ENCODE data around the gene BCL2L13. TPM values are rescaled to one million over a fixed set of nuclear protein-coding genes. Genes with fewer than 3 reads are reported as not detected.
A peak's percentile ranks its signal among the peaks of the same experiment; 100 is the strongest.

BCL2L13 gene
- total RNA-seq, 6 donors from 2014 or later: 40.4 to 67.1 (median 45.7) TPM

DNA sequence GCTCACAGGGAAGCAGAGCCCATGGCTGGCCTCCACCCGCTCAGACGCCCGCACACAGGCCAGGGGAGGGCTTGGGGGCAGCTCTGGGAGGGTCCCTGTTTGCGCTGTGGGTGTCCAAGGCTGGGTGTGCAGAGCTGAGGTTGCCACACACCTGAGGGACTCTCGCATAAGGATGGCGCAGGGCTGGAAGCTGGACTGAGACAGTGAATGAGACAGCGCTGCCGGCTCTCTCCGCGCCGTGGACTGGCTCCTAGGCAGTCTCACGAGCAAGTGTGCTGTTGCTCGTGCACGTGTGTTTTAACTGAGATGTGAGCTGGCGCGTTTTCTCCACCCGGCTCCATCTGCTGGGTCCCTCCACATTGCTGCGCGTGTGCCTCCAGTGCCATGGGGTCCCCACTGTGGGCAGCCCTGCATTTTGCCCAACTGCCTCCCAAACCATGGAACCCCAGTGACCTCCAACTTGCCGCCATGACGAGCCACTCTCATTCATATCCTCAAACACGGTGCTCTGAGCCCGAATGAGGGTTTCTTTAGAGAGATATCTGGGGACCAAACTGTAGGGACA lies 139.9 kb downstream of the BCL2L13 start:
- H3K4me3 ChIP-seq: no peak overlapping the region
- no peak for ATAC-seq (ENCODE audit: low FRiP score in 2 of 2)
- TF ChIP-seq POLR2AphosphoS5 (IDR thresholded peaks at IDR 0.05): no peak
- no peak for TF ChIP-seq POLR2A (IDR thresholded peaks at IDR 0.05)
- TF ChIP-seq, protein P1, sequence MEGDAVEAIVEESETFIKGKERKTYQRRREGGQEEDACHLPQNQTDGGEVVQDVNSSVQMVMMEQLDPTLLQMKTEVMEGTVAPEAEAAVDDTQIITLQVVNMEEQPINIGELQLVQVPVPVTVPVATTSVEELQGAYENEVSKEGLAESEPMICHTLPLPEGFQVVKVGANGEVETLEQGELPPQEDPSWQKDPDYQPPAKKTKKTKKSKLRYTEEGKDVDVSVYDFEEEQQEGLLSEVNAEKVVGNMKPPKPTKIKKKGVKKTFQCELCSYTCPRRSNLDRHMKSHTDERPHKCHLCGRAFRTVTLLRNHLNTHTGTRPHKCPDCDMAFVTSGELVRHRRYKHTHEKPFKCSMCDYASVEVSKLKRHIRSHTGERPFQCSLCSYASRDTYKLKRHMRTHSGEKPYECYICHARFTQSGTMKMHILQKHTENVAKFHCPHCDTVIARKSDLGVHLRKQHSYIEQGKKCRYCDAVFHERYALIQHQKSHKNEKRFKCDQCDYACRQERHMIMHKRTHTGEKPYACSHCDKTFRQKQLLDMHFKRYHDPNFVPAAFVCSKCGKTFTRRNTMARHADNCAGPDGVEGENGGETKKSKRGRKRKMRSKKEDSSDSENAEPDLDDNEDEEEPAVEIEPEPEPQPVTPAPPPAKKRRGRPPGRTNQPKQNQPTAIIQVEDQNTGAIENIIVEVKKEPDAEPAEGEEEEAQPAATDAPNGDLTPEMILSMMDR (IDR thresholded peaks at IDR 0.05): no peak
- no peak for TF ChIP-seq EP300 (IDR thresholded peaks at IDR 0.05)
- no peaks in the 10 kb centered on the region for H3K9me3 ChIP-seq
- H3K27ac ChIP-seq: peak overlapping the region in 1 of 4 donors; percentile 88
- WGBS, 2 donors: 92 to 97% methylated on average over 15 to 19 of the region's 23 CpGs
- DNase-seq: peak in 1 of 2 donors; percentile 75
- no peaks in the 10 kb centered on the region for H3K36me3 ChIP-seq
- no peaks in the 10 kb centered on the region for H3K27me3 ChIP-seq
- peaks cover 13 to 44% (median 30%) of the 10 kb centered on the region in 4 donors for H3K4me1 ChIP-seq

DNA sequence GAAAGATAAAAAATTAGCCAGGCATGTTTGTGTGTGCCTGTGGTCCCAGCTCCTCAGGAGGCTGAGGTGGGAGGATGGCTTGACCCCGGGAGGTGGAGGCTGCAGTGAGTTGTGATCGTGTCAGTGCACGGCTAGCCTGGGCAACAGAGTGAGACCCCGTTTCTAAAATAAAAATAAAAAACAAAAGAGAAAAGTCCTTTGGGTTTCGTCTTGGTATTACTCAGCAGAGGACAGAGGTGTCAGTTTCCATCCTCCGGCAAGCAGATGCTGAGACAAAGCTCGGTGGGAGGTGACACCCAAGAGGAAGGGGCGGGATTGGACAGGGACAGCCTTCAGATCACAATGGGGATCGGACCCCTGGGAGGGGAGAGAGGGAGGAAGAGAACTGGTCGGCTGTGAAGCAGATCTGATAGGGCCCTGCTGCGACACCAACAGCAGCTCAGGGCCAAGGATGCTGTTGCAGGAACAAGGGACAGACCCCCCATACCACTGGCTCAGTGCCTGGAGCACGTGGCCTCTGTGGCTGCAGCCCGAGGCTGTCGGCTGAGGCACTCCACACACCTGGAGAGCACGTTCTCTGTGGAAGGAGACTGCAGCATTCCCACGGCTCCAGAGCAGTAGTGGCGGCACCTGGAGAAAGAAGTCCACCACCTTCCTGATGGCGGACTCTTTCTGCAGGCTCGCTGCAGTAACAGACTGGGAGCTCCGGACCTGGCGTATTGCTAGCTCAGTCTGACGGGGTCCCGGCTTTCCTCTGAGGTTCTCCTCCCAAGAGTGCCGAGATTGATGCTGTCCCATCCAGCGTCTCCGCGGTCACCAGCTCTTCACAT lies 140.9 kb downstream of the BCL2L13 start:
- Histone ChIP-seq H3K4me3 (no peak overlapping the region), H3K9me3 (no peaks in the 10 kb centered on the region), H3K27me3 (no peaks in the 10 kb centered on the region), H3K36me3 (no peaks in the 10 kb centered on the region), H3K4me1 (peaks cover 11 to 36% (median 28%) of the 10 kb centered on the region in 4 donors), H3K27ac (no peak overlapping the region)
- WGBS, 2 donors: 70 to 82% methylated on average over 23 to 27 of the region's 27 CpGs
- TF ChIP-seq POLR2AphosphoS5 (IDR thresholded peaks at IDR 0.05) (no peak), POLR2A (IDR thresholded peaks at IDR 0.05) (no peak), EP300 (IDR thresholded peaks at IDR 0.05) (no peak)
- TF ChIP-seq, protein P1 (IDR thresholded peaks at IDR 0.05): no peak
- ATAC-seq (ENCODE audit: low FRiP score in 2 of 2) (no peak), DNase-seq (peak in 1 of 2 donors; percentile 54)

DNA sequence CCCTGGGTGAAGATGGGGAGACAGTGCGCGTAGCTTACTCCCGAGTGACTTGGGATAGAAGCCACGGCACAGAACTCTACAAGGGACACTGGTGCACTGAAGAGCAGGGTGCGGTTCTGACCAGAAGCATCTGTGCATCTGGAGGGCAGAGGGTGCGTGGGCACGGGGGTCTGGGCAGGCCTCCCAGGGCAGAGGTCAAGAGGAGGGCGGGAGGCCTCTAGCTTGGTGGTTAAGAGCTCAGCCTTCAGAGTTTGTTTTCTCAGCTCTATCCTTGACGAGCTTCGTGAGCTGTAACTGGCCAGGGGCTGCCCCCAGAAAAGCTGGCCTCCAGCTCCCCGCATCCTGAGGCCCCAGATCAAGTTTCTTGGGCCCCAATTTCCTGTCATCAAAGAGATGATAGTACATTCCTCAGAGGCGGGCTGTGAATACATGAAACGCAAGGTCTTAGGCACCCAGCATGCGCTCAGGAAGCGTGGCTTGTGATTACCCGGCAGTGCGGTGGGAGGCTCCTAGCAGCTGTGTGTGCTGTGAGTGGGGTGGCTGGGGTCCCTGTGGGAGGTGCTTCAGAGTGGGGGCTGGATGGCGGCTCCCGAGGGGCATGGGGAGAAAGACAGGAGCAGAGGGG lies 141.7 kb downstream of the BCL2L13 start:
- no peak overlapping the region for H3K27ac ChIP-seq
- DNase-seq (no peak), ATAC-seq (ENCODE audit: low FRiP score in 2 of 2) (no peak)
- H3K36me3 ChIP-seq: no peaks in the 10 kb centered on the region
- 73 to 78% methylated on average over 18 to 19 of the region's 19 CpGs for WGBS, 2 donors
- H3K4me1 ChIP-seq: peaks cover 11 to 32% (median 25%) of the 10 kb centered on the region in 4 donors
- no peaks in the 10 kb centered on the region for H3K9me3 ChIP-seq
- TF ChIP-seq POLR2AphosphoS5 (IDR thresholded peaks at IDR 0.05) (no peak), EP300 (IDR thresholded peaks at IDR 0.05) (no peak), POLR2A (IDR thresholded peaks at IDR 0.05) (no peak)
- TF ChIP-seq, protein P1 (IDR thresholded peaks at IDR 0.05): no peak
- H3K4me3 ChIP-seq: no peak overlapping the region
- no peaks in the 10 kb centered on the region for H3K27me3 ChIP-seq

Small RNA genes within 50 kb of the gene (small RNA-seq; reads per million reads assigned to genes)
- 0 reads per million in 4 donors for gene MIR3198-1

Other genes starting within 250 kb of the BCL2L13 start
- gene SLC25A18, start 75.3 kb upstream of the BCL2L13 start, total RNA-seq: 1 to 10 TPM in 3 of 6 donors, under 1 TPM in 3; 0.69 to 3.1 (median 1.1) TPM
- 100 to 1,000 TPM in 5 of 6 donors, 10 to 100 TPM in 1; 63.5 to 153 (median 130) TPM for gene ATP6V1E1, start 10.0 kb upstream of the BCL2L13 start, total RNA-seq
- 10 to 100 TPM; 10.5 to 55.9 (median 27.3) TPM for gene BID, start 135.7 kb downstream of the BCL2L13 start, total RNA-seq